GM23338 (cell line): ENCODE results near the gene SLC8A1. TPM values are rescaled to one million over a fixed set of nuclear protein-coding genes. Genes with fewer than 3 reads are reported as not detected.

Experiments used
- ATAC-seq: fragments of 200-7000 bp; cut with Tn5 transposase; 3 replicates; pipeline ENCODE4 v1.9.1; 2020
- DNase-seq: peaks from one replicate; pipeline ENCODE4 v3.0.0-alpha.2; 2015; ENCODE audit warnings: low spot score
- H2AFZ ChIP-seq: fragments of 200-600 bp; sonication (generic); 2 replicates; pipeline ENCODE4 v1.8.0; 2016; ENCODE audit warnings: antibody characterized with exemption, mild to moderate bottlenecking, moderate library complexity
- H3F3A ChIP-seq: fragments of 200-600 bp; sonication (generic); replicated peaks from 2 replicates; pipeline ENCODE4 v1.8.0; 2017; ENCODE audit warnings: antibody characterized with exemption, mixed run types, low read depth
- H3K27ac ChIP-seq: fragments of 200-600 bp; sonication (generic); 2 replicates; pipeline ENCODE4 v1.6.1; 2016; ENCODE audit warnings: low read depth
- H3K27me3 ChIP-seq: fragments of 200-600 bp; sonication (generic); 2 replicates; pipeline ENCODE4 v1.8.0; 2016; ENCODE audit warnings: mild to moderate bottlenecking, mixed run types, moderate library complexity; ENCODE audit not compliant: insufficient read depth
- H3K36me3 ChIP-seq: fragments of 200-600 bp; sonication (generic); 2 replicates; pipeline ENCODE4 v1.8.0; 2016; ENCODE audit warnings: mild to moderate bottlenecking; ENCODE audit not compliant: insufficient read depth
- H3K4me1 ChIP-seq: fragments of 200-600 bp; sonication (generic); 2 replicates; pipeline ENCODE4 v1.8.0; 2016; ENCODE audit warnings: mild to moderate bottlenecking, moderate library complexity; ENCODE audit not compliant: insufficient read depth
- H3K4me2 ChIP-seq: fragments of 200-600 bp; sonication (generic); 2 replicates; pipeline ENCODE4 v1.7.1; 2017; ENCODE audit warnings: mixed run types
- H3K4me3 ChIP-seq: fragments of 200-600 bp; sonication (generic); 2 replicates; pipeline ENCODE4 v1.6.1; 2016; ENCODE audit warnings: mixed run types
- H3K79me2 ChIP-seq: fragments of 200-600 bp; sonication (generic); replicated peaks from 2 replicates; pipeline ENCODE4 v1.8.0; 2017; ENCODE audit warnings: mild to moderate bottlenecking; ENCODE audit not compliant: insufficient read depth
- H3K9me2 ChIP-seq: fragments of 200-600 bp; sonication (generic); 2 replicates; pipeline ENCODE4 v1.8.0; 2017; ENCODE audit not compliant: insufficient read depth
- H4K20me1 ChIP-seq: fragments of 200-600 bp; sonication (generic); replicated peaks from 2 replicates; pipeline ENCODE4 v1.8.0; 2017; ENCODE audit warnings: mild to moderate bottlenecking; ENCODE audit not compliant: insufficient read depth
- H3K27ac Mint-ChIP-seq: 2 replicates; pipeline ENCODE4 v1.8.0; 2020; ENCODE audit warnings: inconsistent platforms, mild to moderate bottlenecking, moderate library complexity, mixed read lengths
- H3K27me3 Mint-ChIP-seq: 3 replicates; pipeline ENCODE4 v1.8.0; 2022; ENCODE audit warnings: low read depth, mild to moderate bottlenecking, moderate library complexity, mixed read lengths, inconsistent platforms; ENCODE audit not compliant: insufficient read depth, poor library complexity
- H3K36me3 Mint-ChIP-seq: 3 replicates; pipeline ENCODE4 v1.8.0; 2021; ENCODE audit warnings: low read depth, mild to moderate bottlenecking, inconsistent platforms, moderate library complexity, mixed read lengths
- H3K4me1 Mint-ChIP-seq: 3 replicates; pipeline ENCODE4 v1.8.0; 2020; ENCODE audit warnings: mild to moderate bottlenecking, inconsistent platforms, mixed read lengths
- H3K4me3 Mint-ChIP-seq: 3 replicates; pipeline ENCODE4 v1.8.0; 2021; ENCODE audit warnings: moderate library complexity, mild to moderate bottlenecking, inconsistent platforms, mixed read lengths
- H3K9me3 Mint-ChIP-seq: 3 replicates; pipeline ENCODE4 v1.8.0; 2020; ENCODE audit warnings: moderate library complexity, mild to moderate bottlenecking, inconsistent platforms, mixed read lengths
- CREB1 ChIP-seq: fragments of 250-450 bp; sonication (Bioruptor Pico); IDR thresholded peaks from 2 replicates; pipeline ENCODE4 v1.5.0; 2020; ENCODE audit warnings: low read depth, mild to moderate bottlenecking, moderate library complexity
- EZH2 ChIP-seq: fragments of 200-600 bp; sonication (generic); IDR thresholded peaks from one replicate; pipeline ENCODE4 v1.8.0; 2017; ENCODE audit warnings: antibody characterized with exemption, mild to moderate bottlenecking, low read depth; ENCODE audit not compliant: unreplicated experiment
- EZH2phosphoT487 ChIP-seq: fragments of 200-600 bp; sonication (generic); IDR thresholded peaks from one replicate; pipeline ENCODE4 v1.8.1; 2018; ENCODE audit warnings: antibody characterized with exemption; ENCODE audit not compliant: unreplicated experiment
- JUNB ChIP-seq: IDR thresholded peaks from one replicate; pipeline ENCODE4 v1.6.1; 2016; ENCODE audit warnings: antibody characterized with exemption; ENCODE audit not compliant: unreplicated experiment
- NANOG ChIP-seq: IDR thresholded peaks from 2 replicates; pipeline ENCODE4 v1.6.1; 2016; ENCODE audit warnings: antibody characterized with exemption, borderline replicate concordance
- POLR2AphosphoS5 ChIP-seq: IDR thresholded peaks from 2 replicates; pipeline ENCODE4 v1.6.1; 2016; ENCODE audit warnings: antibody characterized with exemption, low read depth
- STAT1 ChIP-seq: IDR thresholded peaks from one replicate; pipeline ENCODE4 v1.6.1; 2016; ENCODE audit warnings: antibody characterized with exemption; ENCODE audit not compliant: unreplicated experiment
- ZNF114 ChIP-seq: fragments of 250-450 bp; sonication (Bioruptor Pico); IDR thresholded peaks from 2 replicates; pipeline ENCODE4 v1.5.0; 2020; ENCODE audit warnings: mild to moderate bottlenecking, moderate library complexity
- ZNF331 ChIP-seq: fragments of 250-450 bp; sonication (Bioruptor Pico); IDR thresholded peaks from 2 replicates; pipeline ENCODE4 v1.5.0; 2020; ENCODE audit warnings: low read depth, mild to moderate bottlenecking, moderate library complexity
- polyA plus RNA-seq: library from polyadenylated mRNA; unstranded; fragments of >200 nt; fragmentation: Nextera tagmentation; extraction: Ambion mirVana; gene quantifications from 2 replicates; pipeline ENCODE4 v1.2.1, GENCODE V29; 2016
- total RNA-seq: library from RNA; depleted of rRNA; stranded (reverse); fragments of >200 nt; shearing (Covaris generic); gene quantifications from 2 replicates; pipeline ENCODE4 v1.2.3, GENCODE V29; 2014
- TF ChIP-seq, protein P1 (sequence below): IDR thresholded peaks from 2 replicates; pipeline ENCODE4 v1.6.1; 2016; ENCODE audit warnings: antibody characterized with exemption
- TF ChIP-seq, protein P2 (sequence below): IDR thresholded peaks from one replicate; pipeline ENCODE4 v1.6.1; 2018; ENCODE audit warnings: antibody characterized with exemption; ENCODE audit not compliant: unreplicated experiment
- TF ChIP-seq, protein P3 (sequence below): fragments of 250-450 bp; sonication (Bioruptor Pico); IDR thresholded peaks from 2 replicates; pipeline ENCODE4 v1.5.0; 2020; ENCODE audit warnings: mild to moderate bottlenecking, moderate library complexity
- TF ChIP-seq, protein P4 (sequence below), 2 experiments: fragments of 200-600 bp in 1 of 2; sonication (generic) in 1 of 2; conservative IDR thresholded peaks; 2 replicates each; pipeline versions ENCODE4 v1.5.1 to v1.6.1; 2016 to 2017; ENCODE audit warnings: antibody characterized with exemption in 2 of 2, low read depth in 2 of 2, mild to moderate bottlenecking in 2 of 2, moderate library complexity in 1 of 2

The SLC8A1 gene
- total and polyA plus RNA-seq, 2 experiments from 2014 or later, result 2.5 to 3.3 TPM

- Histone ChIP-seq H3K4me1 (no peaks in the 10 kb centered on the region), H3K79me2 (no peaks in the 10 kb centered on the region), H3K9me2 (peaks cover 10% of the 10 kb centered on the region; the same call in 1 of the 2 replicates), H4K20me1 (no peaks in the 10 kb centered on the region), H3K4me2 (no peak overlapping the region), H3K4me3 (no peak overlapping the region), H2AFZ (peak overlapping the region; percentile 5; the same call in 1 of the 2 replicates), H3K36me3 (no peaks in the 10 kb centered on the region), H3F3A (no peaks in the 10 kb centered on the region), H3K27me3 (no peaks in the 10 kb centered on the region), H3K27ac (no peak overlapping the region)
- H3K4me1 Mint-ChIP-seq, result peaks cover 3% of the 10 kb centered on the region
- H3K27me3 Mint-ChIP-seq, result no peaks in the 10 kb centered on the region
- H3K36me3 Mint-ChIP-seq, result no peaks in the 10 kb centered on the region
- no peaks in the 10 kb centered on the region for H3K9me3 Mint-ChIP-seq
- H3K4me3 Mint-ChIP-seq, result no peak overlapping the region
- DNase-seq, result no peak
- ATAC-seq, result no peak
- H3K27ac Mint-ChIP-seq, result no peak overlapping the region
- TF ChIP-seq, protein P1, sequence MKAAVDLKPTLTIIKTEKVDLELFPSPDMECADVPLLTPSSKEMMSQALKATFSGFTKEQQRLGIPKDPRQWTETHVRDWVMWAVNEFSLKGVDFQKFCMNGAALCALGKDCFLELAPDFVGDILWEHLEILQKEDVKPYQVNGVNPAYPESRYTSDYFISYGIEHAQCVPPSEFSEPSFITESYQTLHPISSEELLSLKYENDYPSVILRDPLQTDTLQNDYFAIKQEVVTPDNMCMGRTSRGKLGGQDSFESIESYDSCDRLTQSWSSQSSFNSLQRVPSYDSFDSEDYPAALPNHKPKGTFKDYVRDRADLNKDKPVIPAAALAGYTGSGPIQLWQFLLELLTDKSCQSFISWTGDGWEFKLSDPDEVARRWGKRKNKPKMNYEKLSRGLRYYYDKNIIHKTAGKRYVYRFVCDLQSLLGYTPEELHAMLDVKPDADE, result no peak
- TF ChIP-seq, protein P2, sequence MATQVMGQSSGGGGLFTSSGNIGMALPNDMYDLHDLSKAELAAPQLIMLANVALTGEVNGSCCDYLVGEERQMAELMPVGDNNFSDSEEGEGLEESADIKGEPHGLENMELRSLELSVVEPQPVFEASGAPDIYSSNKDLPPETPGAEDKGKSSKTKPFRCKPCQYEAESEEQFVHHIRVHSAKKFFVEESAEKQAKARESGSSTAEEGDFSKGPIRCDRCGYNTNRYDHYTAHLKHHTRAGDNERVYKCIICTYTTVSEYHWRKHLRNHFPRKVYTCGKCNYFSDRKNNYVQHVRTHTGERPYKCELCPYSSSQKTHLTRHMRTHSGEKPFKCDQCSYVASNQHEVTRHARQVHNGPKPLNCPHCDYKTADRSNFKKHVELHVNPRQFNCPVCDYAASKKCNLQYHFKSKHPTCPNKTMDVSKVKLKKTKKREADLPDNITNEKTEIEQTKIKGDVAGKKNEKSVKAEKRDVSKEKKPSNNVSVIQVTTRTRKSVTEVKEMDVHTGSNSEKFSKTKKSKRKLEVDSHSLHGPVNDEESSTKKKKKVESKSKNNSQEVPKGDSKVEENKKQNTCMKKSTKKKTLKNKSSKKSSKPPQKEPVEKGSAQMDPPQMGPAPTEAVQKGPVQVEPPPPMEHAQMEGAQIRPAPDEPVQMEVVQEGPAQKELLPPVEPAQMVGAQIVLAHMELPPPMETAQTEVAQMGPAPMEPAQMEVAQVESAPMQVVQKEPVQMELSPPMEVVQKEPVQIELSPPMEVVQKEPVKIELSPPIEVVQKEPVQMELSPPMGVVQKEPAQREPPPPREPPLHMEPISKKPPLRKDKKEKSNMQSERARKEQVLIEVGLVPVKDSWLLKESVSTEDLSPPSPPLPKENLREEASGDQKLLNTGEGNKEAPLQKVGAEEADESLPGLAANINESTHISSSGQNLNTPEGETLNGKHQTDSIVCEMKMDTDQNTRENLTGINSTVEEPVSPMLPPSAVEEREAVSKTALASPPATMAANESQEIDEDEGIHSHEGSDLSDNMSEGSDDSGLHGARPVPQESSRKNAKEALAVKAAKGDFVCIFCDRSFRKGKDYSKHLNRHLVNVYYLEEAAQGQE, result no peak
- TF ChIP-seq POLR2AphosphoS5 (no peak), NANOG (no peak), CREB1 (no peak), ZNF331 (CRISPR knock-in tag) (no peak), STAT1 (no peak), EZH2 (no peak), JUNB (no peak), EZH2phosphoT487 (no peak), ZNF114 (CRISPR knock-in tag) (no peak)
- TF ChIP-seq, protein P3, sequence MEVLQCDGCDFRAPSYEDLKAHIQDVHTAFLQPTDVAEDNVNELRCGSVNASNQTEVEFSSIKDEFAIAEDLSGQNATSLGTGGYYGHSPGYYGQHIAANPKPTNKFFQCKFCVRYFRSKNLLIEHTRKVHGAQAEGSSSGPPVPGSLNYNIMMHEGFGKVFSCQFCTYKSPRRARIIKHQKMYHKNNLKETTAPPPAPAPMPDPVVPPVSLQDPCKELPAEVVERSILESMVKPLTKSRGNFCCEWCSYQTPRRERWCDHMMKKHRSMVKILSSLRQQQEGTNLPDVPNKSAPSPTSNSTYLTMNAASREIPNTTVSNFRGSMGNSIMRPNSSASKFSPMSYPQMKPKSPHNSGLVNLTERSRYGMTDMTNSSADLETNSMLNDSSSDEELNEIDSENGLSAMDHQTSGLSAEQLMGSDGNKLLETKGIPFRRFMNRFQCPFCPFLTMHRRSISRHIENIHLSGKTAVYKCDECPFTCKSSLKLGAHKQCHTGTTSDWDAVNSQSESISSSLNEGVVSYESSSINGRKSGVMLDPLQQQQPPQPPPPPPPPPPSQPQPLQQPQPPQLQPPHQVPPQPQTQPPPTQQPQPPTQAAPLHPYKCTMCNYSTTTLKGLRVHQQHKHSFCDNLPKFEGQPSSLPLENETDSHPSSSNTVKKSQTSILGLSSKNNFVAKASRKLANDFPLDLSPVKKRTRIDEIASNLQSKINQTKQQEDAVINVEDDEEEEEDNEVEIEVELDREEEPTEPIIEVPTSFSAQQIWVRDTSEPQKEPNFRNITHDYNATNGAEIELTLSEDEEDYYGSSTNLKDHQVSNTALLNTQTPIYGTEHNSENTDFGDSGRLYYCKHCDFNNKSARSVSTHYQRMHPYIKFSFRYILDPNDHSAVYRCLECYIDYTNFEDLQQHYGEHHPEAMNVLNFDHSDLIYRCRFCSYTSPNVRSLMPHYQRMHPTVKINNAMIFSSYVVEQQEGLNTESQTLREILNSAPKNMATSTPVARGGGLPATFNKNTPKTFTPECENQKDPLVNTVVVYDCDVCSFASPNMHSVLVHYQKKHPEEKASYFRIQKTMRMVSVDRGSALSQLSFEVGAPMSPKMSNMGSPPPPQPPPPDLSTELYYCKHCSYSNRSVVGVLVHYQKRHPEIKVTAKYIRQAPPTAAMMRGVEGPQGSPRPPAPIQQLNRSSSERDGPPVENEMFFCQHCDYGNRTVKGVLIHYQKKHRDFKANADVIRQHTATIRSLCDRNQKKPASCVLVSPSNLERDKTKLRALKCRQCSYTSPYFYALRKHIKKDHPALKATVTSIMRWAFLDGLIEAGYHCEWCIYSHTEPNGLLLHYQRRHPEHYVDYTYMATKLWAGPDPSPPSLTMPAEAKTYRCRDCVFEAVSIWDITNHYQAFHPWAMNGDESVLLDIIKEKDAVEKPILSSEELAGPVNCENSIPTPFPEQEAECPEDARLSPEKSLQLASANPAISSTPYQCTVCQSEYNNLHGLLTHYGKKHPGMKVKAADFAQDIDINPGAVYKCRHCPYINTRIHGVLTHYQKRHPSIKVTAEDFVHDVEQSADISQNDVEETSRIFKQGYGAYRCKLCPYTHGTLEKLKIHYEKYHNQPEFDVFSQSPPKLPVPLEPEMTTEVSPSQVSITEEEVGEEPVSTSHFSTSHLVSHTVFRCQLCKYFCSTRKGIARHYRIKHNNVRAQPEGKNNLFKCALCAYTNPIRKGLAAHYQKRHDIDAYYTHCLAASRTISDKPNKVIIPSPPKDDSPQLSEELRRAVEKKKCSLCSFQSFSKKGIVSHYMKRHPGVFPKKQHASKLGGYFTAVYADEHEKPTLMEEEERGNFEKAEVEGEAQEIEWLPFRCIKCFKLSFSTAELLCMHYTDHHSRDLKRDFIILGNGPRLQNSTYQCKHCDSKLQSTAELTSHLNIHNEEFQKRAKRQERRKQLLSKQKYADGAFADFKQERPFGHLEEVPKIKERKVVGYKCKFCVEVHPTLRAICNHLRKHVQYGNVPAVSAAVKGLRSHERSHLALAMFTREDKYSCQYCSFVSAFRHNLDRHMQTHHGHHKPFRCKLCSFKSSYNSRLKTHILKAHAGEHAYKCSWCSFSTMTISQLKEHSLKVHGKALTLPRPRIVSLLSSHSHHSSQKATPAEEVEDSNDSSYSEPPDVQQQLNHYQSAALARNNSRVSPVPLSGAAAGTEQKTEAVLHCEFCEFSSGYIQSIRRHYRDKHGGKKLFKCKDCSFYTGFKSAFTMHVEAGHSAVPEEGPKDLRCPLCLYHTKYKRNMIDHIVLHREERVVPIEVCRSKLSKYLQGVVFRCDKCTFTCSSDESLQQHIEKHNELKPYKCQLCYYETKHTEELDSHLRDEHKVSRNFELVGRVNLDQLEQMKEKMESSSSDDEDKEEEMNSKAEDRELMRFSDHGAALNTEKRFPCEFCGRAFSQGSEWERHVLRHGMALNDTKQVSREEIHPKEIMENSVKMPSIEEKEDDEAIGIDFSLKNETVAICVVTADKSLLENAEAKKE (CRISPR knock-in tag), result no peak
- TF ChIP-seq, protein P4, sequence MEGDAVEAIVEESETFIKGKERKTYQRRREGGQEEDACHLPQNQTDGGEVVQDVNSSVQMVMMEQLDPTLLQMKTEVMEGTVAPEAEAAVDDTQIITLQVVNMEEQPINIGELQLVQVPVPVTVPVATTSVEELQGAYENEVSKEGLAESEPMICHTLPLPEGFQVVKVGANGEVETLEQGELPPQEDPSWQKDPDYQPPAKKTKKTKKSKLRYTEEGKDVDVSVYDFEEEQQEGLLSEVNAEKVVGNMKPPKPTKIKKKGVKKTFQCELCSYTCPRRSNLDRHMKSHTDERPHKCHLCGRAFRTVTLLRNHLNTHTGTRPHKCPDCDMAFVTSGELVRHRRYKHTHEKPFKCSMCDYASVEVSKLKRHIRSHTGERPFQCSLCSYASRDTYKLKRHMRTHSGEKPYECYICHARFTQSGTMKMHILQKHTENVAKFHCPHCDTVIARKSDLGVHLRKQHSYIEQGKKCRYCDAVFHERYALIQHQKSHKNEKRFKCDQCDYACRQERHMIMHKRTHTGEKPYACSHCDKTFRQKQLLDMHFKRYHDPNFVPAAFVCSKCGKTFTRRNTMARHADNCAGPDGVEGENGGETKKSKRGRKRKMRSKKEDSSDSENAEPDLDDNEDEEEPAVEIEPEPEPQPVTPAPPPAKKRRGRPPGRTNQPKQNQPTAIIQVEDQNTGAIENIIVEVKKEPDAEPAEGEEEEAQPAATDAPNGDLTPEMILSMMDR (conservative IDR thresholded peaks at IDR 0.05; ENCODE audit: low read depth in 2 of 2), result no peak
Observed at GRCh38 chr2:40155728-40156127, 296.2 kb downstream of the SLC8A1 start.
